HepG2 (cell line): ENCODE measurements around the gene TRIM72. TPM values are rescaled to one million over a fixed set of nuclear protein-coding genes. Genes with fewer than 3 reads are reported as not detected.
A peak's percentile ranks its signal among the peaks of the same experiment; 100 is the strongest.

ENCODE experiments used
- HNF4G ChIP-seq, 2 experiments: sonication (generic) in 1 of 2; formaldehyde crosslinking in 1 of 2; IDR thresholded peaks; 2 replicates each; pipeline versions ENCODE4 v1.4.0 to v1.6.1; 2011 to 2020; ENCODE audit warnings: borderline replicate concordance in 2 of 2, low read depth in 2 of 2, mild to moderate bottlenecking in 2 of 2, low read length in 1 of 2, missing genetic modification reagents in 1 of 2, moderate library complexity in 1 of 2
- KLF12 ChIP-seq: sonication (generic); formaldehyde crosslinking; IDR thresholded peaks from 2 replicates; pipeline ENCODE4 v1.4.0; 2020; ENCODE audit warnings: missing genetic modification reagents, borderline replicate concordance
- MAZ ChIP-seq, 2 experiments: sonication (generic) in 1 of 2; formaldehyde crosslinking in 1 of 2; IDR thresholded peaks; 2 replicates each; pipeline versions ENCODE4 v1.5.0 to v1.6.1; 2012 to 2020; ENCODE audit warnings: low read depth in 2 of 2, mild to moderate bottlenecking in 2 of 2, borderline replicate concordance in 1 of 2, improper control_type of control experiment in 1 of 2, low read length in 1 of 2, missing genetic modification reagents in 1 of 2, moderate library complexity in 1 of 2
- NFYC ChIP-seq: IDR thresholded peaks from 2 replicates; pipeline ENCODE4 v1.6.1; 2016; ENCODE audit warnings: missing genetic modification reagents, missing compliant biosample characterization
- NR0B2 ChIP-seq: sonication (generic); formaldehyde crosslinking; IDR thresholded peaks from 2 replicates; pipeline ENCODE4 v1.4.0; 2020; ENCODE audit warnings: mild to moderate bottlenecking, missing genetic modification reagents
- PHF8 ChIP-seq: sonication (generic); formaldehyde crosslinking; IDR thresholded peaks from 2 replicates; pipeline ENCODE4 v1.5.0; 2020; ENCODE audit warnings: missing genetic modification reagents
- REST ChIP-seq, 2 experiments: IDR thresholded peaks; 2 replicates each; pipeline ENCODE4 v1.6.1; 2011 to 2012; ENCODE audit warnings: low read length in 2 of 2, borderline replicate concordance in 1 of 2, low read depth in 1 of 2, mild to moderate bottlenecking in 1 of 2, moderate library complexity in 1 of 2
- SALL2 ChIP-seq: sonication (generic); formaldehyde crosslinking; IDR thresholded peaks from 2 replicates; pipeline ENCODE4 v1.8.1; 2023; ENCODE audit warnings: mild to moderate bottlenecking, missing genetic modification reagents, inconsistent platforms
- SKIL ChIP-seq: sonication (generic); formaldehyde crosslinking; IDR thresholded peaks from 2 replicates; pipeline ENCODE4 v1.8.0; 2022; ENCODE audit warnings: missing genetic modification reagents, mild to moderate bottlenecking, moderate library complexity, borderline replicate concordance
- ZFP37 ChIP-seq: sonication (generic); formaldehyde crosslinking; IDR thresholded peaks from 2 replicates; pipeline ENCODE4 v1.4.0; 2020; ENCODE audit warnings: missing genetic modification reagents, borderline replicate concordance
- ZNF614 ChIP-seq: IDR thresholded peaks from 2 replicates; pipeline ENCODE4 v1.6.1; 2018; ENCODE audit warnings: missing biosample characterization, missing genetic modification reagents, inconsistent platforms, borderline replicate concordance
- ZNF788 ChIP-seq: sonication (generic); formaldehyde crosslinking; IDR thresholded peaks from 2 replicates; pipeline ENCODE4 v1.5.0; 2020; ENCODE audit warnings: mild to moderate bottlenecking, missing genetic modification reagents, borderline replicate concordance
- polyA plus RNA-seq, 8 experiments: library from polyadenylated mRNA; depleted of rRNA in 3 of 8; stranded (reverse) in 7 of 8; unstranded in 1 of 8; fragments of >200 nt; fragmentation: Illumina TruSeq in 4 of 8; extraction: Trizol in 4 of 8; gene quantifications; 2 replicates each; pipeline versions ENCODE4 v1.2.1 to v1.2.3, GENCODE V29; 2011 to 2016; ENCODE audit warnings: low read depth in 4 of 8, missing spikeins in 1 of 8, mixed read lengths in 1 of 8; ENCODE audit not compliant: insufficient read depth in 1 of 8
- total RNA-seq, 5 experiments: library from RNA; depleted of rRNA; stranded (reverse); fragments of >200 nt; fragmentation: Illumina TruSeq; extraction: Trizol; gene quantifications; 2 replicates each; pipeline ENCODE4 v1.2.3, GENCODE V29; 2016; ENCODE audit warnings: low read depth in 1 of 5
- TF ChIP-seq, protein P1 (sequence below): sonication (generic); formaldehyde crosslinking; conservative IDR thresholded peaks from 2 replicates; pipeline ENCODE4 v1.8.0; 2022; ENCODE audit warnings: missing genetic modification reagents
- TF ChIP-seq, protein P2 (sequence below): sonication (generic); formaldehyde crosslinking; IDR thresholded peaks from 2 replicates; pipeline ENCODE4 v1.5.1; 2020; ENCODE audit warnings: mild to moderate bottlenecking, missing genetic modification reagents

Gene TRIM72
- total and polyA plus RNA-seq, 2 of the 13 experiments (the other 11 are each of a cell fraction or from before 2014, with no cell fraction given), result not detected

GRCh38 chr16:31179747-31180459, 34.0 kb upstream of the TRIM72 start, which contains the start of gene FUS (continued):
- TF ChIP-seq, protein P1, sequence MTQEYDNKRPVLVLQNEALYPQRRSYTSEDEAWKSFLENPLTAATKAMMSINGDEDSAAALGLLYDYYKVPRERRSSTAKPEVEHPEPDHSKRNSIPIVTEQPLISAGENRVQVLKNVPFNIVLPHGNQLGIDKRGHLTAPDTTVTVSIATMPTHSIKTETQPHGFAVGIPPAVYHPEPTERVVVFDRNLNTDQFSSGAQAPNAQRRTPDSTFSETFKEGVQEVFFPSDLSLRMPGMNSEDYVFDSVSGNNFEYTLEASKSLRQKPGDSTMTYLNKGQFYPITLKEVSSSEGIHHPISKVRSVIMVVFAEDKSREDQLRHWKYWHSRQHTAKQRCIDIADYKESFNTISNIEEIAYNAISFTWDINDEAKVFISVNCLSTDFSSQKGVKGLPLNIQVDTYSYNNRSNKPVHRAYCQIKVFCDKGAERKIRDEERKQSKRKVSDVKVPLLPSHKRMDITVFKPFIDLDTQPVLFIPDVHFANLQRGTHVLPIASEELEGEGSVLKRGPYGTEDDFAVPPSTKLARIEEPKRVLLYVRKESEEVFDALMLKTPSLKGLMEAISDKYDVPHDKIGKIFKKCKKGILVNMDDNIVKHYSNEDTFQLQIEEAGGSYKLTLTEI (CRISPR knock-in tag), result no peak; the same call in 1 of the 2 replicates
- TF ChIP-seq SALL2 (CRISPR knock-in tag), result peak; percentile 78
- TF ChIP-seq HNF4G (IDR thresholded peaks at IDR 0.05; ENCODE audit: borderline replicate concordance, low read depth, low read length), result peak; percentile 3; the same call in 1 of the 2 replicates
- TF ChIP-seq HNF4G (CRISPR knock-in tag; IDR thresholded peaks at IDR 0.05; ENCODE audit: borderline replicate concordance, low read depth), result no peak
- peak in 1 of 2 experiments; percentile 86; a peak in 2 of 4 replicates for TF ChIP-seq REST (IDR thresholded peaks at IDR 0.05; ENCODE audit: borderline replicate concordance in 1 of 2, low read depth in 1 of 2, low read length in 2 of 2)
- TF ChIP-seq ZNF614 (CRISPR knock-in tag), result peak; percentile 79; the same call in 1 of the 2 replicates
- TF ChIP-seq SKIL (CRISPR knock-in tag), result peak; percentile 80
- peak; percentile 56; the same call in 1 of the 2 replicates for TF ChIP-seq NFYC
- TF ChIP-seq, protein P2, sequence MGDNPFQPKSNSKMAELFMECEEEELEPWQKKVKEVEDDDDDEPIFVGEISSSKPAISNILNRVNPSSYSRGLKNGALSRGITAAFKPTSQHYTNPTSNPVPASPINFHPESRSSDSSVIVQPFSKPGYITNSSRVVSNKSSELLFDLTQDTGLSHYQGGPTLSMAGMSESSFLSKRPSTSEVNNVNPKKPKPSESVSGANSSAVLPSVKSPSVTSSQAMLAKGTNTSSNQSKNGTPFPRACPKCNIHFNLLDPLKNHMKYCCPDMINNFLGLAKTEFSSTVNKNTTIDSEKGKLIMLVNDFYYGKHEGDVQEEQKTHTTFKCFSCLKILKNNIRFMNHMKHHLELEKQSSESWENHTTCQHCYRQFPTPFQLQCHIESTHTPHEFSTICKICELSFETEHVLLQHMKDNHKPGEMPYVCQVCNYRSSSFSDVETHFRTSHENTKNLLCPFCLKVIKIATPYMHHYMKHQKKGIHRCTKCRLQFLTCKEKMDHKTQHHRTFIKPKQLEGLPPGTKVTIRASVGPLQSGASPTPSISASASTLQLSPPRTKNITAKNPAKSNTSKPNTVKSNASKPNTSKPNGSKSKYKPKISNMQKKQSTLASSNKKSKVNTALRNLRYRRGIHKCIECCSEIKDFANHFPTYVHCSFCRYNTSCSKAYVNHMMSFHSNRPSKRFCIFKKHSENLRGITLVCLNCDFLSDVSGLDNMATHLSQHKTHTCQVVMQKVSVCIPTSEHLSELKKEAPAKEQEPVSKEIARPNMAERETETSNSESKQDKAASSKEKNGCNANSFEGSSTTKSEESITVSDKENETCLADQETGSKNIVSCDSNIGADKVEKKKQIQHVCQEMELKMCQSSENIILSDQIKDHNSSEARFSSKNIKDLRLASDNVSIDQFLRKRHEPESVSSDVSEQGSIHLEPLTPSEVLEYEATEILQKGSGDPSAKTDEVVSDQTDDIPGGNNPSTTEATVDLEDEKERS (CRISPR knock-in tag), result no peak; the same call in 1 of the 2 replicates
- TF ChIP-seq ZFP37 (CRISPR knock-in tag), result peak; percentile 73; the same call in 1 of the 2 replicates
- peak; percentile 84 for TF ChIP-seq MAZ (IDR thresholded peaks at IDR 0.05; ENCODE audit: borderline replicate concordance, low read depth, low read length)
- TF ChIP-seq MAZ (CRISPR knock-in tag; IDR thresholded peaks at IDR 0.05; ENCODE audit: low read depth), result peak; percentile 92
- no peak; the same call in 1 of the 2 replicates for TF ChIP-seq ZNF788 (CRISPR knock-in tag)
- peak; percentile 95 for TF ChIP-seq KLF12 (CRISPR knock-in tag)
- peak; percentile 68 for TF ChIP-seq NR0B2 (CRISPR knock-in tag)
- peak; percentile 96 for TF ChIP-seq PHF8
